ENCODE measurements around the gene NPR2. TPM values are rescaled to one million over a fixed set of nuclear protein-coding genes. Genes with fewer than 3 reads are reported as not detected.

NPR2 gene
- polyA plus RNA-seq, 1 of the 3 experiments (the other 2 are of a cell fraction) = 13.5 TPM

- no peak overlapping the region for H2AFZ ChIP-seq (ENCODE audit: low read depth)
- H3K9me3 ChIP-seq = no peaks in the 10 kb centered on the region
- no peak for DNase-seq
- H3K27me3 ChIP-seq (ENCODE audit: insufficient read depth) = no peaks in the 10 kb centered on the region
- no peaks in the 10 kb centered on the region for H3K36me3 ChIP-seq (replicated peaks in 1 of 2; ENCODE audit: control insufficient read depth in 1 of 2, insufficient read depth in 2 of 2, low read length in 1 of 2)
- H3K79me2 ChIP-seq (ENCODE audit: insufficient read depth) = no peaks in the 10 kb centered on the region
- no peak for TF ChIP-seq SIN3A (IDR thresholded peaks at IDR 0.05; ENCODE audit: borderline replicate concordance, low read depth, low read length)
- TF ChIP-seq MAX (IDR thresholded peaks at IDR 0.05; ENCODE audit: low read depth) = no peak
- no peak for TF ChIP-seq ZBTB33 (IDR thresholded peaks at IDR 0.05; ENCODE audit: borderline replicate concordance, low read depth)
- no peak for TF ChIP-seq RFX5 (IDR thresholded peaks at IDR 0.05; ENCODE audit: low read length)
- TF ChIP-seq FOXJ3 (CRISPR knock-in tag; IDR thresholded peaks at IDR 0.05) = no peak
- no peak for TF ChIP-seq TCF12 (IDR thresholded peaks at IDR 0.05)
- TF ChIP-seq GABPA (IDR thresholded peaks at IDR 0.05; ENCODE audit: low read depth) = no peak
- TF ChIP-seq YY1 (IDR thresholded peaks at IDR 0.05; ENCODE audit: low read depth) = no peak
- no peak for TF ChIP-seq JUND (IDR thresholded peaks at IDR 0.05)
- H3K4me3 ChIP-seq (ENCODE audit: low read depth in 2 of 2, low read length in 1 of 2) = no peak overlapping the region
- POLR2A ChIA-PET = no interaction called here
- no peak overlapping the region for H3K9ac ChIP-seq
- H3F3A ChIP-seq (replicated peaks; ENCODE audit: insufficient read depth) = no peaks in the 10 kb centered on the region
- no peaks in the 10 kb centered on the region for H3K9me2 ChIP-seq
- H3K4me1 ChIP-seq (ENCODE audit: control insufficient read depth in 1 of 2, insufficient read depth in 2 of 2, low read depth in 1 of 2, low read length in 1 of 2) = peaks cover 0 to 5% of the 10 kb centered on the region in 2 experiments; a peak in 3 of 4 replicates
- WGBS (ENCODE audit: low lambda C conversion rate) = 84% methylated on average over 4 of the region's 5 CpGs
- no peaks in the 10 kb centered on the region for H4K20me1 ChIP-seq (ENCODE audit: insufficient read depth)
- CTCF ChIA-PET = interaction anchor here (0.8 to 2.8 kb wide), 2 partner anchors 14 to 42 kb away, joined by 3 to 12 read pairs; no protein-coding TSS in a partner anchor
- no peak overlapping the region for H3K4me2 ChIP-seq
- H3K27ac ChIP-seq (ENCODE audit: low read depth in 2 of 2, low read length in 1 of 2) = no peak overlapping the region
Observed at GRCh38 chr9:35839926-35840325, 48.5 kb downstream of the NPR2 start.

GRCh38 chr9:35840881-35841644 is 49.7 kb downstream of the NPR2 start:
- Histone ChIP-seq H3K9me2 (no peaks in the 10 kb centered on the region), H3F3A (replicated peaks; ENCODE audit: insufficient read depth) (no peaks in the 10 kb centered on the region), H4K20me1 (ENCODE audit: insufficient read depth) (no peaks in the 10 kb centered on the region), H3K9ac (no peak overlapping the region), H3K4me1 (ENCODE audit: control insufficient read depth in 1 of 2, insufficient read depth in 2 of 2, low read depth in 1 of 2, low read length in 1 of 2) (peaks cover 0 to 10% of the 10 kb centered on the region in 2 experiments; a peak in 3 of 4 replicates), H3K27ac (ENCODE audit: low read depth in 2 of 2, low read length in 1 of 2) (no peak overlapping the region), H3K79me2 (ENCODE audit: insufficient read depth) (no peaks in the 10 kb centered on the region), H2AFZ (ENCODE audit: low read depth) (no peak overlapping the region), H3K36me3 (replicated peaks in 1 of 2; ENCODE audit: control insufficient read depth in 1 of 2, insufficient read depth in 2 of 2, low read length in 1 of 2) (no peaks in the 10 kb centered on the region), H3K4me2 (no peak overlapping the region), H3K9me3 (no peaks in the 10 kb centered on the region), H3K4me3 (ENCODE audit: low read depth in 2 of 2, low read length in 1 of 2) (no peak overlapping the region), H3K27me3 (ENCODE audit: insufficient read depth) (no peaks in the 10 kb centered on the region)
- CTCF ChIA-PET = interaction anchor here (0.9 to 2.8 kb wide), 4 partner anchors 9 to 51 kb away, joined by 3 to 12 read pairs (median 6); no protein-coding TSS in a partner anchor
- WGBS (ENCODE audit: low lambda C conversion rate) = 90% methylated on average over 12 of the region's 15 CpGs
- DNase-seq = no peak
- TF ChIP-seq RCOR1 (IDR thresholded peaks at IDR 0.05; ENCODE audit: low read length) (no peak), FOXJ3 (CRISPR knock-in tag; IDR thresholded peaks at IDR 0.05) (no peak), NFIC (IDR thresholded peaks at IDR 0.05; ENCODE audit: borderline replicate concordance) (no peak), EP300 (IDR thresholded peaks at IDR 0.05; ENCODE audit: borderline replicate concordance in 1 of 2, low read depth in 1 of 2, low read length in 1 of 2) (no peak), ZBTB33 (IDR thresholded peaks at IDR 0.05; ENCODE audit: borderline replicate concordance, low read depth) (no peak), YY1 (IDR thresholded peaks at IDR 0.05; ENCODE audit: low read depth) (no peak), FOXM1 (IDR thresholded peaks at IDR 0.05; ENCODE audit: low read depth) (no peak)
- POLR2A ChIA-PET = no interaction called here

All from SK-N-SH (cell line).